Astrocyte (in vitro differentiated cells and primary cell): ENCODE results near the gene CUL1.

Source experiments
- CTCF ChIP-seq: IDR thresholded peaks from 2 replicates; pipeline ENCODE4 v1.5.1; 2011; ENCODE audit warnings: low read depth, mild to moderate bottlenecking, inconsistent platforms, low read length, moderate library complexity; ENCODE audit not compliant: insufficient read depth
- EZH2 ChIP-seq: IDR thresholded peaks from 2 replicates; pipeline ENCODE4 v1.6.1; 2012; ENCODE audit warnings: mild to moderate bottlenecking, low read length, inconsistent platforms; ENCODE audit not compliant: insufficient read depth

GRCh38 chr7:148790131-148790726 is 91.5 kb downstream of the CUL1 start:
- TF ChIP-seq CTCF: no peak
- TF ChIP-seq EZH2: no peak
